ENCODE data around the gene ANKS4B.
"Not testable (repeated sequence)": the region's sequence is repeated elsewhere in the genome, so short reads cannot be mapped to it uniquely, and the experiment has no call there.

Gene ANKS4B

GRCh38 chr16:21195330-21195729 is 38.2 kb upstream of the ANKS4B start:
- not testable (repeated sequence) for H3K9me3 ChIP-seq (ENCODE audit: control insufficient read depth, insufficient read depth, low read length); H3K36me3 ChIP-seq (ENCODE audit: control insufficient read depth, insufficient read depth, low read length); DNase-seq (ENCODE audit: low read depth, low spot score); H3K4me1 ChIP-seq (ENCODE audit: control insufficient read depth, insufficient read depth, low read length); H3K27me3 ChIP-seq (ENCODE audit: control insufficient read depth, insufficient read depth, low read length); H3K4me3 ChIP-seq (ENCODE audit: low read length); H3K27ac ChIP-seq (ENCODE audit: low read length)
- no CpG with 5 or more reads among the region's 8 CpGs for WGBS (ENCODE audit: insufficient coverage, insufficient read length)

GRCh38 chr16:21197112-21197511 is 36.4 kb upstream of the ANKS4B start:
- no peak for DNase-seq (ENCODE audit: low read depth, low spot score)
- H3K9me3 ChIP-seq (ENCODE audit: control insufficient read depth, insufficient read depth, low read length) = no peaks in the 10 kb centered on the region
- H3K27ac ChIP-seq (ENCODE audit: low read length) = no peak overlapping the region
- H3K4me3 ChIP-seq (ENCODE audit: low read length) = no peak overlapping the region
- WGBS (ENCODE audit: insufficient coverage, insufficient read length) = no CpG with 5 or more reads among the region's 1 CpG
- H3K36me3 ChIP-seq (ENCODE audit: control insufficient read depth, insufficient read depth, low read length) = no peaks in the 10 kb centered on the region
- H3K27me3 ChIP-seq (ENCODE audit: control insufficient read depth, insufficient read depth, low read length) = no peaks in the 10 kb centered on the region
- no peaks in the 10 kb centered on the region for H3K4me1 ChIP-seq (ENCODE audit: control insufficient read depth, insufficient read depth, low read length)

- Histone ChIP-seq H3K27me3 (ENCODE audit: control insufficient read depth, insufficient read depth, low read length) (no peaks in the 10 kb centered on the region), H3K36me3 (ENCODE audit: control insufficient read depth, insufficient read depth, low read length) (no peaks in the 10 kb centered on the region), H3K9me3 (ENCODE audit: control insufficient read depth, insufficient read depth, low read length) (no peaks in the 10 kb centered on the region), H3K27ac (ENCODE audit: low read length) (no peak overlapping the region), H3K4me3 (ENCODE audit: low read length) (no peak overlapping the region), H3K4me1 (ENCODE audit: control insufficient read depth, insufficient read depth, low read length) (no peaks in the 10 kb centered on the region)
- WGBS (ENCODE audit: insufficient coverage, insufficient read length) = no CpG with 5 or more reads among the region's 3 CpGs
- no peak for DNase-seq (ENCODE audit: low read depth, low spot score)
Measured at GRCh38 chr16:21197621-21198020, 35.9 kb upstream of the ANKS4B start.

GRCh38 chr16:21199607-21200218 is 33.8 kb upstream of the ANKS4B start:
- DNase-seq (ENCODE audit: low read depth, low spot score) = no peak

GRCh38 chr16:21203155-21203797 is 30.2 kb upstream of the ANKS4B start:
- WGBS (ENCODE audit: insufficient coverage, insufficient read length) = no CpG with 5 or more reads among the region's 7 CpGs
- H3K27ac ChIP-seq (ENCODE audit: low read length) = no peak overlapping the region
- no peaks in the 10 kb centered on the region for H3K9me3 ChIP-seq (ENCODE audit: control insufficient read depth, insufficient read depth, low read length)
- H3K36me3 ChIP-seq (ENCODE audit: control insufficient read depth, insufficient read depth, low read length) = no peaks in the 10 kb centered on the region
- H3K4me1 ChIP-seq (ENCODE audit: control insufficient read depth, insufficient read depth, low read length) = no peaks in the 10 kb centered on the region
- no peaks in the 10 kb centered on the region for H3K27me3 ChIP-seq (ENCODE audit: control insufficient read depth, insufficient read depth, low read length)
- no peak for DNase-seq (ENCODE audit: low read depth, low spot score)
- H3K4me3 ChIP-seq (ENCODE audit: low read length) = no peak overlapping the region

More at GRCh38 chr16:21199607-21200218, 33.8 kb upstream of the ANKS4B start:
- no peaks in the 10 kb centered on the region for H3K27me3 ChIP-seq (ENCODE audit: control insufficient read depth, insufficient read depth, low read length)
- no peaks in the 10 kb centered on the region for H3K36me3 ChIP-seq (ENCODE audit: control insufficient read depth, insufficient read depth, low read length)
- H3K9me3 ChIP-seq (ENCODE audit: control insufficient read depth, insufficient read depth, low read length) = no peaks in the 10 kb centered on the region
- H3K4me3 ChIP-seq (ENCODE audit: low read length) = no peak overlapping the region
- H3K4me1 ChIP-seq (ENCODE audit: control insufficient read depth, insufficient read depth, low read length) = no peaks in the 10 kb centered on the region
- no CpG with 5 or more reads among the region's 5 CpGs for WGBS (ENCODE audit: insufficient coverage, insufficient read length)
- H3K27ac ChIP-seq (ENCODE audit: low read length) = no peak overlapping the region

- H3K9me3 ChIP-seq (ENCODE audit: control insufficient read depth, insufficient read depth, low read length) = no peaks in the 10 kb centered on the region
- H3K27ac ChIP-seq (ENCODE audit: low read length) = no peak overlapping the region
- no peaks in the 10 kb centered on the region for H3K4me1 ChIP-seq (ENCODE audit: control insufficient read depth, insufficient read depth, low read length)
- no peaks in the 10 kb centered on the region for H3K36me3 ChIP-seq (ENCODE audit: control insufficient read depth, insufficient read depth, low read length)
- H3K27me3 ChIP-seq (ENCODE audit: control insufficient read depth, insufficient read depth, low read length) = no peaks in the 10 kb centered on the region
- no peak overlapping the region for H3K4me3 ChIP-seq (ENCODE audit: low read length)
- no peak for DNase-seq (ENCODE audit: low read depth, low spot score)
Measured at GRCh38 chr16:21205303-21205702, 28.2 kb upstream of the ANKS4B start.

GRCh38 chr16:21206550-21206949 is 26.9 kb upstream of the ANKS4B start:
- WGBS (ENCODE audit: insufficient coverage, insufficient read length) = no CpG with 5 or more reads among the region's 4 CpGs
- H3K27ac ChIP-seq (ENCODE audit: low read length) = no peak overlapping the region
- no peak overlapping the region for H3K4me3 ChIP-seq (ENCODE audit: low read length)

GRCh38 chr16:21208446-21209230 is 24.9 kb upstream of the ANKS4B start:
- WGBS (ENCODE audit: insufficient coverage, insufficient read length) = no CpG with 5 or more reads among the region's 2 CpGs
- no peaks in the 10 kb centered on the region for H3K27me3 ChIP-seq (ENCODE audit: control insufficient read depth, insufficient read depth, low read length)
- no peaks in the 10 kb centered on the region for H3K4me1 ChIP-seq (ENCODE audit: control insufficient read depth, insufficient read depth, low read length)
- no peaks in the 10 kb centered on the region for H3K36me3 ChIP-seq (ENCODE audit: control insufficient read depth, insufficient read depth, low read length)
- no peak for DNase-seq (ENCODE audit: low read depth, low spot score)
- H3K27ac ChIP-seq (ENCODE audit: low read length) = no peak overlapping the region
- H3K4me3 ChIP-seq (ENCODE audit: low read length) = no peak overlapping the region
- H3K9me3 ChIP-seq (ENCODE audit: control insufficient read depth, insufficient read depth, low read length) = no peaks in the 10 kb centered on the region

More at GRCh38 chr16:21206550-21206949, 26.9 kb upstream of the ANKS4B start:
- H3K4me1 ChIP-seq (ENCODE audit: control insufficient read depth, insufficient read depth, low read length) = no peaks in the 10 kb centered on the region
- H3K27me3 ChIP-seq (ENCODE audit: control insufficient read depth, insufficient read depth, low read length) = no peaks in the 10 kb centered on the region
- no peaks in the 10 kb centered on the region for H3K36me3 ChIP-seq (ENCODE audit: control insufficient read depth, insufficient read depth, low read length)
- no peak for DNase-seq (ENCODE audit: low read depth, low spot score)
- no peaks in the 10 kb centered on the region for H3K9me3 ChIP-seq (ENCODE audit: control insufficient read depth, insufficient read depth, low read length)

GRCh38 chr16:21211486-21211885 is 22.0 kb upstream of the ANKS4B start, which contains the start of gene ZP2:
Gene ZP2, minus strand, starts transcription at chr16:21211574. Its CDS starts 27 bp downstream, at chr16:21211547.
- DNase-seq (ENCODE audit: low read depth, low spot score) = no peak
- no peak within 1 kb of the TSS for H3K27ac ChIP-seq (ENCODE audit: low read length)
- no peaks in the 10 kb centered on the region for H3K27me3 ChIP-seq (ENCODE audit: control insufficient read depth, insufficient read depth, low read length)
- H3K36me3 ChIP-seq (ENCODE audit: control insufficient read depth, insufficient read depth, low read length) = no peaks in the 10 kb centered on the region
- WGBS (ENCODE audit: insufficient coverage, insufficient read length) = no CpG with 5 or more reads among the region's 5 CpGs
- no peak within 1 kb of the TSS for H3K4me3 ChIP-seq (ENCODE audit: low read length)
- H3K9me3 ChIP-seq (ENCODE audit: control insufficient read depth, insufficient read depth, low read length) = no peaks in the 10 kb centered on the region
- no peaks in the 10 kb centered on the region for H3K4me1 ChIP-seq (ENCODE audit: control insufficient read depth, insufficient read depth, low read length)

GRCh38 chr16:21214086-21214485 is 19.4 kb upstream of the ANKS4B start:
- WGBS (ENCODE audit: insufficient coverage, insufficient read length) = no CpG with 5 or more reads among the region's 4 CpGs
- Histone ChIP-seq H3K27ac (ENCODE audit: low read length) (no peak overlapping the region), H3K27me3 (ENCODE audit: control insufficient read depth, insufficient read depth, low read length) (no peaks in the 10 kb centered on the region), H3K4me1 (ENCODE audit: control insufficient read depth, insufficient read depth, low read length) (no peaks in the 10 kb centered on the region), H3K36me3 (ENCODE audit: control insufficient read depth, insufficient read depth, low read length) (no peaks in the 10 kb centered on the region), H3K4me3 (ENCODE audit: low read length) (no peak overlapping the region), H3K9me3 (ENCODE audit: control insufficient read depth, insufficient read depth, low read length) (no peaks in the 10 kb centered on the region)
- no peak for DNase-seq (ENCODE audit: low read depth, low spot score)

All from iPS DF 6.9 (cell line).